GM12801 (cell line): ENCODE data around the gene SUCLA2.

ENCODE experiments used
- CTCF ChIP-seq: IDR thresholded peaks from one replicate; pipeline ENCODE4 v1.5.1; 2011; ENCODE audit warnings: control low read depth; ENCODE audit not compliant: insufficient read length; ENCODE audit errors: extremely low read depth

The SUCLA2 gene

GRCh38 chr13:47957073-47957472 is 44.0 kb downstream of the SUCLA2 start:
- no peak for TF ChIP-seq CTCF

- no peak for TF ChIP-seq CTCF
Measured at GRCh38 chr13:47955836-47956235, 45.2 kb downstream of the SUCLA2 start.

- TF ChIP-seq CTCF: no peak
Measured at GRCh38 chr13:47949799-47950198, 51.3 kb downstream of the SUCLA2 start.

GRCh38 chr13:47945738-47946137 is 55.3 kb downstream of the SUCLA2 start:
- TF ChIP-seq CTCF: no peak

- TF ChIP-seq CTCF: no peak
Measured at GRCh38 chr13:47934371-47934770, 66.7 kb downstream of the SUCLA2 start.

GRCh38 chr13:47932950-47933923 is 67.8 kb downstream of the SUCLA2 start:
- no peak for TF ChIP-seq CTCF

- no peak for TF ChIP-seq CTCF
Measured at GRCh38 chr13:47930649-47931165, 70.4 kb downstream of the SUCLA2 start.
